ENCODE measurements around the gene EHMT2. TPM values are rescaled to one million over a fixed set of nuclear protein-coding genes. Genes with fewer than 3 reads are reported as not detected.

The EHMT2 gene
- total and polyA plus RNA-seq, 2 of the 8 experiments (the other 6 are each of a cell fraction or from before 2014, with no cell fraction given) = 125 to 177 TPM

GRCh38 chr6:31862344-31863235 is 34.9 kb downstream of the EHMT2 start, which contains the start of gene NEU1:
Gene NEU1 (minus strand): TSS chr6:31862821. CDS start chr6:31862776, 45 bp downstream.
- H3K14ac ChIP-seq (ENCODE audit: insufficient read length) = no peak within 1 kb of the TSS
- FAIRE-seq (peak; percentile 50), DNase-seq (ENCODE audit: low read depth in 1 of 2, low spot score in 2 of 2) (peak; percentile 97 to 99)
- H2BK15ac ChIP-seq (ENCODE audit: low read length) = no peak within 1 kb of the TSS
- 0 out of 2 replicates have a peak, but pooled peaks cover 2% of the 10 kb centered on the region for H3K79me1 ChIP-seq (ENCODE audit: low read depth, low read length)
- H3K27me3 ChIP-seq (replicated peaks in 1 of 4; ENCODE audit: control insufficient read depth in 3 of 4, extremely low read depth in 1 of 4, insufficient read depth in 3 of 4, low read length in 3 of 4) = 0 out of 7 replicates have a peak, but pooled peaks cover 0 to 3% (median 0%) of the 10 kb centered on the region in 4 experiments
- H3K4ac ChIP-seq (replicated peaks; ENCODE audit: insufficient read length, low read depth, low read length) = peak within 1 kb of the TSS; percentile 44
- H4K8ac ChIP-seq (ENCODE audit: extremely low read depth, insufficient read depth, low read length) = no peak within 1 kb of the TSS; the same call in none of the 2 replicates
- H4K5ac ChIP-seq (ENCODE audit: insufficient read length, low read depth, low read length) = peak within 1 kb of the TSS; percentile 96
- H4K91ac ChIP-seq (replicated peaks; ENCODE audit: insufficient read length, low read length) = peak within 1 kb of the TSS; percentile 69
- no peak within 1 kb of the TSS for H2BK5ac ChIP-seq (ENCODE audit: low read depth, low read length)
- H4K20me1 ChIP-seq (replicated peaks in 1 of 2; ENCODE audit: control insufficient read depth in 1 of 2, insufficient read depth in 2 of 2, low read length in 2 of 2) = no peaks in the 10 kb centered on the region
- H3K4me3 ChIP-seq (ENCODE audit: extremely low read depth in 1 of 4, insufficient read depth in 2 of 4, low read depth in 3 of 4, low read length in 4 of 4) = peak within 1 kb of the TSS; percentile 73 to 96 (median 78)
- peak within 1 kb of the TSS; percentile 15; the same call in 1 of the 2 replicates for H2AK5ac ChIP-seq (ENCODE audit: low read depth, low read length)
- H3K23me2 ChIP-seq (ENCODE audit: low read depth, low read length) = peaks cover 8% of the 10 kb centered on the region; the same call in 1 of the 2 replicates
- no peak within 1 kb of the TSS for H2BK20ac ChIP-seq (ENCODE audit: low read length)
- no peaks in the 10 kb centered on the region for H3K9me3 ChIP-seq (ENCODE audit: insufficient read depth in 2 of 2, low read depth in 1 of 2, low read length in 1 of 2)
- H2BK12ac ChIP-seq (ENCODE audit: low read depth, low read length) = no peak within 1 kb of the TSS
- peaks cover 0 to 17% (median 3%) of the 10 kb centered on the region in 4 experiments; a peak in 4 of 8 replicates for H3K36me3 ChIP-seq (ENCODE audit: control insufficient read depth in 2 of 4, insufficient read depth in 4 of 4, low read length in 3 of 4)
- peak within 1 kb of the TSS; percentile 64 for H3K56ac ChIP-seq (replicated peaks; ENCODE audit: insufficient read length, low read depth, low read length)
- H3K18ac ChIP-seq (ENCODE audit: extremely low read depth, low read length) = peak within 1 kb of the TSS; percentile 44; the same call in 1 of the 2 replicates
- H3K4me2 ChIP-seq (ENCODE audit: insufficient read depth in 1 of 2, low read depth in 2 of 2, low read length in 2 of 2) = peak within 1 kb of the TSS; percentile 92 to 98
- CTCF ChIA-PET (ENCODE audit: partially characterized antibody) = interaction anchor here (0.6 to 1.6 kb wide), 6 partner anchors 10 to 93 kb away, joined by 3 to 4 read pairs (median 3); partner anchors contain the start of gene VARS1
- WGBS, 2 experiments (ENCODE audit: extremely low coverage in 1 of 2, insufficient coverage in 1 of 2, insufficient read length in 1 of 2, insufficient replicate concordance in 2 of 2, low coverage in 1 of 2, low lambda C conversion rate in 2 of 2, missing lambda C conversion rate in 1 of 2) = 3% methylated on average over 61 of the region's 64 CpGs; no CpG with 5 or more reads in 1 of the 2 experiments
- H3K4me1 ChIP-seq (replicated peaks in 1 of 4; ENCODE audit: control insufficient read depth in 3 of 4, insufficient read depth in 4 of 4, low read length in 3 of 4) = peaks cover 0 to 12% (median 0%) of the 10 kb centered on the region in 4 experiments; a peak in 4 of 7 replicates
- H3K23ac ChIP-seq (ENCODE audit: insufficient read length) = no peak within 1 kb of the TSS
- POLR2A ChIA-PET (ENCODE audit: partially characterized antibody) = interaction anchor here (0.6 to 6.7 kb wide), 28 partner anchors 9 to 321 kb away, joined by 3 to 71 read pairs (median 6); partner anchors contain the start of genes ATP6V1G2, BAG6, DDAH2 and DDX39B
- no peak within 1 kb of the TSS; the same call in 1 of the 2 replicates for H2AFZ ChIP-seq (ENCODE audit: low read length)
- H3K79me2 ChIP-seq (ENCODE audit: control insufficient read depth in 1 of 2, insufficient read depth in 2 of 2, low read length in 2 of 2) = no peaks in the 10 kb centered on the region
- no peak within 1 kb of the TSS for H2BK120ac ChIP-seq (replicated peaks; ENCODE audit: low read depth, low read length)
- H3K27ac ChIP-seq (ENCODE audit: low read depth, low read length) = peak within 1 kb of the TSS; percentile 31; the same call in 1 of the 2 replicates
- H3K9ac ChIP-seq (replicated peaks in 1 of 4; ENCODE audit: extremely low read depth in 1 of 4, low read depth in 3 of 4, low read length in 3 of 4) = peak within 1 kb of the TSS in 3 of 4 experiments; percentile 62 to 66 (median 63); a peak in 6 of 7 replicates
- TF ChIP-seq SUZ12 (IDR thresholded peaks at IDR 0.05; ENCODE audit: low read length) (no peak), RXRA (IDR thresholded peaks at IDR 0.05; ENCODE audit: insufficient read depth, low read depth, low read length) (no peak), CHD2 (IDR thresholded peaks at IDR 0.05; ENCODE audit: low read length) (peak; percentile 35; the same call in 1 of the 2 replicates), CBX8 (IDR thresholded peaks at IDR 0.05; ENCODE audit: borderline replicate concordance, low read depth, low read length) (no peak), HDAC2 (IDR thresholded peaks at IDR 0.05; ENCODE audit: borderline replicate concordance in 1 of 2, low read depth in 2 of 2, low read length in 2 of 2) (peak in 1 of 2 experiments; percentile 89; a peak in 2 of 4 replicates), KDM5A (IDR thresholded peaks at IDR 0.05; ENCODE audit: low read length) (no peak), CTCF (IDR thresholded peaks at IDR 0.05; ENCODE audit: control extremely low read depth in 1 of 3, insufficient read depth in 1 of 3, low read depth in 1 of 3, low read length in 3 of 3) (no peak)

All from H1 (cell line).